Stomach (tissue), 9 donors: ENCODE results near the gene PRKN. TPM values are rescaled to one million over a fixed set of nuclear protein-coding genes. Genes with fewer than 3 reads are reported as not detected.

Experiments used
- DNase-seq, 2 donors: peaks; one replicate each; pipeline versions ENCODE4 v3.0.0 to v3.0.0-alpha.2; 2013 to 2019
- H3K27ac ChIP-seq, 5 donors: fragments of 200-600 bp in 4 of 5; sonication (generic) in 4 of 5; one replicate each; pipeline ENCODE4 v1.5.1; 2013 to 2019; ENCODE audit warnings: mild to moderate bottlenecking in 1 of 5, moderate library complexity in 1 of 5
- H3K27me3 ChIP-seq, 3 donors: fragments of 200-600 bp; sonication (generic); one replicate each; pipeline ENCODE4 v1.5.1; 2017 to 2019; ENCODE audit warnings: mixed run types in 1 of 3
- H3K36me3 ChIP-seq, 4 donors: fragments of 200-600 bp; sonication (generic); 1 replicate in 3 of 4; 2 replicates in 1 of 4; pipeline ENCODE4 v1.5.1; 2016 to 2019
- H3K4me1 ChIP-seq, 4 donors: fragments of 200-600 bp; sonication (generic); one replicate each; pipeline ENCODE4 v1.5.1; 2016 to 2019
- H3K4me3 ChIP-seq, 4 donors: fragments of 200-600 bp; sonication (generic) in 3 of 4; one replicate each; pipeline ENCODE4 v1.5.1; 2016 to 2019; ENCODE audit warnings: mild to moderate bottlenecking in 1 of 4
- H3K9me3 ChIP-seq, 4 donors: fragments of 200-600 bp; sonication (generic); one replicate each; pipeline ENCODE4 v1.5.1; 2016 to 2019
- CTCF ChIP-seq, 7 experiments: fragments of 450-650 bp in 4 of 7; fragments of 200-600 bp in 3 of 7; sonication (generic) in 3 of 7; IDR thresholded peaks; one replicate each; pipeline ENCODE4 v1.5.1; 2016 to 2019; ENCODE audit warnings: antibody characterized with exemption in 7 of 7, control low read depth in 2 of 7, mild to moderate bottlenecking in 1 of 7
- EP300 ChIP-seq: sonication (generic); formaldehyde crosslinking; IDR thresholded peaks from one replicate; pipeline ENCODE4 v1.6.1; 2017; ENCODE audit warnings: antibody characterized with exemption
- POLR2A ChIP-seq, 4 donors: fragments of 450-650 bp; IDR thresholded peaks; one replicate each; pipeline ENCODE4 v1.6.1; 2016; ENCODE audit warnings: antibody characterized with exemption in 4 of 4, control low read depth in 2 of 4, mild to moderate bottlenecking in 1 of 4, moderate library complexity in 1 of 4
- POLR2AphosphoS5 ChIP-seq, 3 donors: sonication (generic); formaldehyde crosslinking; IDR thresholded peaks; one replicate each; pipeline ENCODE4 v1.6.1; 2016; ENCODE audit warnings: antibody characterized with exemption in 3 of 3
- WGBS, 5 donors: extraction: QIAGEN DNeasy Blood & Tissue Kit in 3 of 5; methylation state at CpG; one replicate each; pipeline versions ENCODE4 v1.1.5 to v1.1.7; 2013 to 2018; 5-methylcytosine and 5-hydroxymethylcytosine counted together
- intact Hi-C: fragments of 100-400 bp; cut with DNase I; formaldehyde crosslinking; loops from one replicate; pipeline ENCODE4 v1.15.1; 2023; ENCODE audit warnings: low total_unique reads
- polyA plus RNA-seq, 3 donors: library from polyadenylated mRNA; stranded (reverse); fragments of 200-250 nt; gene quantifications; one replicate each; pipeline ENCODE4 v1.2.3, GENCODE V29; 2013
- total RNA-seq, 5 donors: library from RNA; depleted of rRNA; stranded (reverse); fragments of >200 nt; gene quantifications; one replicate each; pipeline versions ENCODE4 v1.1.0 to v1.2.3, GENCODE V29; 2014 to 2016
- donor health status: healthy with polysubstance abuse.
- donor health status: Bipolar disorder and iron deficiency.
- donor health status: healthy.

The PRKN gene
- total and polyA plus RNA-seq, 8 donors = 0.68 to 19.8 (median 9.5) TPM

GRCh38 chr6:161809971-161810370, 917.6 kb downstream of the PRKN start:
- TF ChIP-seq CTCF (IDR thresholded peaks at IDR 0.05) (no peak), EP300 (no peak), POLR2AphosphoS5 (IDR thresholded peaks at IDR 0.05) (no peak), POLR2A (IDR thresholded peaks at IDR 0.05) (no peak)
- no peaks in the 10 kb centered on the region for H3K4me1 ChIP-seq
- no peak overlapping the region for H3K27ac ChIP-seq
- no peak for DNase-seq
- 82 to 91% (median 90%) methylated on average over 2 of the region's 2 CpGs for WGBS, 5 donors
- H3K9me3 ChIP-seq = no peaks in the 10 kb centered on the region
- no peaks in the 10 kb centered on the region for H3K27me3 ChIP-seq
- intact Hi-C loops = no loop called here
- H3K4me3 ChIP-seq = no peak overlapping the region
- no peaks in the 10 kb centered on the region for H3K36me3 ChIP-seq

- 58 to 96% (median 72%) methylated on average over 1 of the region's 1 CpG for WGBS, 5 donors
- Histone ChIP-seq H3K27ac (no peak overlapping the region), H3K4me1 (no peaks in the 10 kb centered on the region), H3K27me3 (no peaks in the 10 kb centered on the region), H3K9me3 (no peaks in the 10 kb centered on the region), H3K36me3 (no peaks in the 10 kb centered on the region), H3K4me3 (no peak overlapping the region)
- TF ChIP-seq POLR2AphosphoS5 (IDR thresholded peaks at IDR 0.05) (no peak), EP300 (no peak), POLR2A (IDR thresholded peaks at IDR 0.05) (no peak), CTCF (IDR thresholded peaks at IDR 0.05) (no peak)
- no peak for DNase-seq
- intact Hi-C loops = no loop called here
Observed at GRCh38 chr6:161804838-161805237, 922.7 kb downstream of the PRKN start.

GRCh38 chr6:161803131-161803530, 924.4 kb downstream of the PRKN start:
- no peaks in the 10 kb centered on the region for H3K27me3 ChIP-seq
- TF ChIP-seq CTCF (IDR thresholded peaks at IDR 0.05) (no peak), EP300 (no peak), POLR2A (IDR thresholded peaks at IDR 0.05) (no peak), POLR2AphosphoS5 (IDR thresholded peaks at IDR 0.05) (no peak)
- no peak overlapping the region for H3K4me3 ChIP-seq
- WGBS, 5 donors = 65 to 73% (median 71%) methylated on average over 3 of the region's 3 CpGs
- H3K27ac ChIP-seq = no peak overlapping the region
- no peak for DNase-seq
- no peaks in the 10 kb centered on the region for H3K36me3 ChIP-seq
- no peaks in the 10 kb centered on the region for H3K9me3 ChIP-seq
- H3K4me1 ChIP-seq = no peaks in the 10 kb centered on the region
- intact Hi-C loops = no loop called here

GRCh38 chr6:161802231-161802630, 925.3 kb downstream of the PRKN start:
- Histone ChIP-seq H3K4me3 (no peak overlapping the region), H3K27ac (no peak overlapping the region), H3K27me3 (no peaks in the 10 kb centered on the region), H3K9me3 (no peaks in the 10 kb centered on the region), H3K36me3 (no peaks in the 10 kb centered on the region), H3K4me1 (no peaks in the 10 kb centered on the region)
- TF ChIP-seq POLR2AphosphoS5 (IDR thresholded peaks at IDR 0.05) = no peak
- no peak for TF ChIP-seq EP300
- TF ChIP-seq POLR2A (IDR thresholded peaks at IDR 0.05) = no peak
- intact Hi-C loops = no loop called here
- no peak for DNase-seq
- 88 to 90% (median 90%) methylated on average over 8 of the region's 8 CpGs for WGBS, 5 donors

- 55 to 66% (median 62%) methylated on average over 7 of the region's 7 CpGs for WGBS, 5 donors
- H3K9me3 ChIP-seq = no peaks in the 10 kb centered on the region
- H3K4me1 ChIP-seq = no peaks in the 10 kb centered on the region
- no peak for DNase-seq
- no peaks in the 10 kb centered on the region for H3K36me3 ChIP-seq
- H3K27ac ChIP-seq = no peak overlapping the region
- no peak overlapping the region for H3K4me3 ChIP-seq
- intact Hi-C loops = no loop called here
- no peak for TF ChIP-seq CTCF (IDR thresholded peaks at IDR 0.05)
- no peak for TF ChIP-seq POLR2A (IDR thresholded peaks at IDR 0.05)
- TF ChIP-seq POLR2AphosphoS5 (IDR thresholded peaks at IDR 0.05) = no peak
- no peak for TF ChIP-seq EP300
- no peaks in the 10 kb centered on the region for H3K27me3 ChIP-seq
Observed at GRCh38 chr6:161798844-161799394, 928.6 kb downstream of the PRKN start.
